Memory B cell (primary cell): Measurements from ENCODE around the gene DGKB.
"Not testable (repeated sequence)": the region's sequence is repeated elsewhere in the genome, so short reads cannot be mapped to it uniquely, and the experiment has no call there.

Experiments
- ATAC-seq: fragments of 150-1000 bp; cut with Tn5 transposase; 2 replicates; pipeline ENCODE4 v1.10.0; 2021; ENCODE audit warnings: low read depth, mild to moderate bottlenecking, moderate library complexity
- DNase-seq, 2 donors: peaks; one replicate each; pipeline ENCODE4 v3.0.0; 2022; ENCODE audit warnings: low spot score in 2 of 2
- H3K27ac Mint-ChIP-seq: one replicate; pipeline ENCODE4 v1.8.0; 2022; ENCODE audit warnings: mild to moderate bottlenecking, moderate library complexity, mixed read lengths
- H3K27me3 Mint-ChIP-seq: one replicate; pipeline ENCODE4 v1.8.0; 2022; ENCODE audit warnings: mixed read lengths
- H3K36me3 Mint-ChIP-seq: one replicate; pipeline ENCODE4 v1.8.0; 2022; ENCODE audit warnings: mild to moderate bottlenecking, mixed read lengths
- H3K4me1 Mint-ChIP-seq: one replicate; pipeline ENCODE4 v1.8.0; 2022; ENCODE audit warnings: mixed read lengths
- H3K4me3 Mint-ChIP-seq: one replicate; pipeline ENCODE4 v1.8.0; 2022; ENCODE audit warnings: mild to moderate bottlenecking, moderate library complexity, mixed read lengths
- H3K9me3 Mint-ChIP-seq: one replicate; pipeline ENCODE4 v1.8.0; 2022; ENCODE audit warnings: mixed read lengths

The DGKB gene

GRCh38 chr7:14487701-14488395, 414.7 kb downstream of the DGKB start:
- Mint-ChIP-seq H3K9me3 (peaks cover 2% of the 10 kb centered on the region), H3K4me1 (no peaks in the 10 kb centered on the region), H3K4me3 (no peak overlapping the region), H3K36me3 (no peaks in the 10 kb centered on the region), H3K27me3 (no peaks in the 10 kb centered on the region), H3K27ac (no peak overlapping the region)
- DNase-seq (no peak), ATAC-seq (no peak)

DNA sequence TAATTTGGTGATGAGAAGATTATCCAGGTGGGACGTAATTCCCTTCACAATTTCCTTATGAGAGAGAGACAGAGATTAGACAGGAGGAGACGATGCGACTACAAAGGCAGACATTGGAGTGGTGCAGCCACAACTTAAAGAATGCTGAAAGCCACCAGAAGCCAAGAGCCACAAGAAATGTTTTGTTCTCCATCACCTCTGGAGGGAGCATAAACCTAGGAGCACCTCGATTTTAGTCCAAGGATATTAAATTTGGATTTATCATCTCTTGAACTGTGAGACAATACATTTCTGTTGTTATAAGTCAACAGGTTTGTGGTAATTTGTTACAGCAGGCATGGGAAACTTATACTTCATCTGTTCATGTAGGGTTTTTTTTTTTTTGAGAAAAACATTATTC, 418.9 kb downstream of the DGKB start:
- H3K36me3 Mint-ChIP-seq = no peaks in the 10 kb centered on the region
- ATAC-seq (no peak), DNase-seq (no peak)
- H3K4me3 Mint-ChIP-seq = no peak overlapping the region
- H3K4me1 Mint-ChIP-seq = no peaks in the 10 kb centered on the region
- H3K27ac Mint-ChIP-seq = no peak overlapping the region
- no peaks in the 10 kb centered on the region for H3K9me3 Mint-ChIP-seq
- H3K27me3 Mint-ChIP-seq = no peaks in the 10 kb centered on the region

DNA sequence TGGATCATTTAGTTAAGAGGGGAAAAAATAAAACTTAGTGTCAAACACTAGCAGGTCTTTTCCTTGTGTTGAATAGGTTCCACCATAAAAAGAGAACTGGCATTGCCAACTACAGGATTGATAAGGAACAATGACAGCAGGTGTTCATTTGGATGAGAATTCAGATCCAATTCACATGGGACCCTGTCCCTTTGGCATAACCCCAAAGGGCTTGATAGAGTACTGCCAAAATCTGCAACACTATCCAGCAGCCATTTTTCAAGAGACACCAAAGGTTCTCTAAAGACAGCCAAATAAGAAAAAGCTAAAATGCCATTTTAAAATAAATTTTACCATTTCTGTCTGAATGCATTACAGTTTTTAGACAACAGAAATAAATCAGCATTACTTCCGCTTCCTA, 422.3 kb downstream of the DGKB start:
- DNase-seq = no peak
- no peak for ATAC-seq
- no peaks in the 10 kb centered on the region for H3K36me3 Mint-ChIP-seq
- H3K4me1 Mint-ChIP-seq = no peaks in the 10 kb centered on the region
- H3K27me3 Mint-ChIP-seq = no peaks in the 10 kb centered on the region
- H3K4me3 Mint-ChIP-seq = no peak overlapping the region
- no peaks in the 10 kb centered on the region for H3K9me3 Mint-ChIP-seq
- no peak overlapping the region for H3K27ac Mint-ChIP-seq

- ATAC-seq (no peak), DNase-seq (no peak)
- H3K4me3 Mint-ChIP-seq = no peak overlapping the region
- H3K9me3 Mint-ChIP-seq = no peaks in the 10 kb centered on the region
- H3K27me3 Mint-ChIP-seq = no peaks in the 10 kb centered on the region
- no peaks in the 10 kb centered on the region for H3K4me1 Mint-ChIP-seq
- H3K27ac Mint-ChIP-seq = no peak overlapping the region
- H3K36me3 Mint-ChIP-seq = no peaks in the 10 kb centered on the region
These were observed 423.6 kb downstream of the DGKB start for GRCh38 chr7:14478834-14479510.

DNA sequence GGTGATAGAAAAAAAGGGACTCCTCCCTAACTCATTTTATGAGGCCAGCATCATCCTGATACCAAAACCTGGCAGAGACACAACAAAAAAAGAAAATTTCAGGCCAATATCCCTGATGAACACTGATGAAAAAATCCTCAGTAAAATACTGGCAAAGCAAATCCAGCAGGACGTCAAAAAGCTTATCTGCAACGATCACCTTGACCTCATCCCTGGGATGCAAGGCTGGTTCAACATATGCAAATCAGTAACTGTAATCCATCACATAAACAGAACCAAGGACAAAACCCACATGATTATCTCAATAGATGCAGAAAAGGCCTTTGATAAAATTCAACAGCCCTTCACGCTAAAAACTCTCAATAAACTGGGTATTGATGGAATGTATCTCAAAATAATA, 440.8 kb downstream of the DGKB start:
- not testable (repeated sequence) for H3K27me3 Mint-ChIP-seq, ATAC-seq, H3K27ac Mint-ChIP-seq, H3K36me3 Mint-ChIP-seq, H3K4me1 Mint-ChIP-seq, DNase-seq, H3K4me3 Mint-ChIP-seq, H3K9me3 Mint-ChIP-seq

- not testable (repeated sequence) for H3K9me3 Mint-ChIP-seq, H3K4me3 Mint-ChIP-seq, H3K27me3 Mint-ChIP-seq, H3K36me3 Mint-ChIP-seq, H3K27ac Mint-ChIP-seq, H3K4me1 Mint-ChIP-seq, DNase-seq, ATAC-seq
These were observed 443.7 kb downstream of the DGKB start for GRCh38 chr7:14458846-14459245.

DNA sequence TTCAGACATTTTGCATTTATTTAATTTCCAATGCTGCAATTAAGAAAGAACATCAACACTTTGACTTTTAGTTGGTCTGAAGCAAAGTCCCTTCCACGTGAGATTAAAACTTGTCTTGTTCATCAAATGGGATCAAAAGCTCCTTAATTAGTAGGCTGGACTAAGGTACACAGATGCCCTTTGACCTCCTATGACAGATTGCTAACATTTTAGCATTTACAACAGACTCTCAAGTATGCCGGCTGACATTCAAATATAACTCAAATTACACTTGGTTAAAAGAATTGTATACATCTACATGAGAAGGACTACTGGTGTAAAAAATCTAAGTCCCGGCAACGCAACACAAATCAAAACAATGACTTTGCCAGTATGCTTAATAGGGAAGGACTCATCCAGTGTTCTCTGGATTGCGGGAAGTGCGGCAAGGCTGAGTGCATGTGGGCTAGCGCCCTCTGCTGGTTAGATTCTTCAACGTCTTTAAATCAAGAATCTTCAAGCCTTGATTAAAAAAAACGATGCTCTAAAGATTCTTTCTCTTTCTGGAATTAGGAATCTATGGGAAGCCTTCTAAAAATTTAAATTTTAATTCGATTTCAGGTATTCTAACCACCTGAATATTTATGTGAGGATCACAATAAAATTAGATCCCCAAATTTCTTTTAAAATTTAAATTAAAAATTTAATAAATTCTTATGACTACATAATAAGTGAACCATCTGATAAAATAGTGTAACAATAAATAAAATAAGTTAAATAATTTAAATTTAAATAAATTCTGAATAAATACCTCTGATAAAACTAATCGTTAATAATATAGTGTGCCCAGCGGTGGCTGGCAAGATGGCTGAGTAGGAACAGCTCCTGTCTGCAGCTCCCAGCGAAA, 444.7 kb downstream of the DGKB start:
- DNase-seq = peak; percentile 11 to 20

DNA sequence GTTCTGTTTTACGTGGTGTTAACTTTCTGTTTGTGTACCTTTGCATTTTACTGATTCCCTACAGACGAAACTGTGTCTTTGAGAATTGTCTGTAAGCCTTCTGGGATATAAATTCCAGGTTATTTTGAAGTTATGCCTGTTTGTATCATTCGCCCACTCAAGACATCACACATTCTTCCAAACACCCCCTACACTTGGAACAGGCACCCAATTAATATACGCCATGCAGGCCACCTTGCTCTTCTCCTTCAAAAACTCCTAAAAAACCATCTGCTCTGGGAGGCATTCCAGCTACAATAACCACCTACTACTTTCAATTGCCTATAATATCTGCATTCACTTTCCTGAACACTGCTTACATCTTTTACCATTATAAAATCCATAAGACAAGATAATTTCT, 453.3 kb downstream of the DGKB start:
- Mint-ChIP-seq H3K4me1 (peaks cover 12% of the 10 kb centered on the region), H3K27ac (no peak overlapping the region), H3K27me3 (no peaks in the 10 kb centered on the region), H3K4me3 (no peak overlapping the region), H3K9me3 (peaks cover 5% of the 10 kb centered on the region), H3K36me3 (no peaks in the 10 kb centered on the region)
- no peak for DNase-seq
- no peak for ATAC-seq

More for the DNA sequence above, 444.7 kb downstream of the DGKB start:
- ATAC-seq = no peak
- Mint-ChIP-seq H3K4me3 (no peak overlapping the region), H3K27me3 (no peaks in the 10 kb centered on the region), H3K9me3 (peaks cover 2% of the 10 kb centered on the region), H3K36me3 (no peaks in the 10 kb centered on the region), H3K27ac (no peak overlapping the region), H3K4me1 (no peaks in the 10 kb centered on the region)

DNA sequence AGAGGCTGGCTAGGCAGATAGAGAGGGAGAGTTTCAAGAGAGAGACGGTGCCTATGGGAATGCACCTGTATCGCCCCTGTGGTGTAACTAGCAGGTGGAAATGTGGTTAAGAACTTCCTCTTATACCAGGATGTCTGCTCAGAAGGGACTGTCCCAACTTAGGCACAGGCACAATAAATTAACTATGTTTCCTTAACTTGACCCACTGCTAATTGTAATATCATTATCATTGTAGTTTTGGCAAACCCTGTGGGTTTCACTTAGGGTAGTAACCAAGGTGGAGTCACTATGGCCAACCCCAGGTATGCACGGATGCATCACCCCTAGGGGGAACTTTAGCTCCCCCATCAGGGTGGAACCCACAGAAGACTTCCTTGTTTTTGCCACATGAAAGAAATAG, 455.7 kb downstream of the DGKB start:
- ATAC-seq (peak; percentile 89), DNase-seq (peak in 1 of 2 donors; percentile 16)

GRCh38 chr7:14446219-14446618, 456.3 kb downstream of the DGKB start:
- Mint-ChIP-seq H3K9me3 (peaks cover 8% of the 10 kb centered on the region), H3K4me1 (peaks cover 12% of the 10 kb centered on the region), H3K27me3 (no peaks in the 10 kb centered on the region), H3K27ac (peak overlapping the region; percentile 49), H3K4me3 (no peak overlapping the region), H3K36me3 (no peaks in the 10 kb centered on the region)
- ATAC-seq (no peak), DNase-seq (no peak)

More for the DNA sequence above, 455.7 kb downstream of the DGKB start:
- Mint-ChIP-seq H3K27me3 (no peaks in the 10 kb centered on the region), H3K4me1 (peaks cover 12% of the 10 kb centered on the region), H3K36me3 (no peaks in the 10 kb centered on the region), H3K9me3 (peaks cover 8% of the 10 kb centered on the region), H3K27ac (peak overlapping the region; percentile 49), H3K4me3 (no peak overlapping the region)

DNA sequence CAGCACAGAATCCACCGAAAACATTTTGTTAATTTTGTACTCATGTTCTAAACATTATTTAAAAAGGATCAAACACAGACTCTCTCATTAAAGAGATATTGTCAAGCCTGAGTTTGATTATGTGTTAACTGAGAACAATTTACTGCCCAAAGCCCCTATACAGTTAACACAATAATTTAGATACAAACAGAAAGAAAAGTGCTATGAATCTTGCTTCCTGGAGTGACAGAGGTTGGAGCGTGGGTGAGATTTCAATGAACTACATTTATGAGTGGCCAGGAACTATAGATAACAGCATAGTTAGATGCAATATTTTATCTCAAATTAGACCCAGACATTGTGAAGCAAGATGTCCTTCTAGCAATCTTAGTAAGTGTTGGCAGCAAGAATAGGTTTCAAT, 464.2 kb downstream of the DGKB start:
- ATAC-seq (no peak), DNase-seq (no peak)
- H3K27me3 Mint-ChIP-seq = no peaks in the 10 kb centered on the region
- no peak overlapping the region for H3K27ac Mint-ChIP-seq
- H3K36me3 Mint-ChIP-seq = no peaks in the 10 kb centered on the region
- no peaks in the 10 kb centered on the region for H3K9me3 Mint-ChIP-seq
- no peaks in the 10 kb centered on the region for H3K4me1 Mint-ChIP-seq
- H3K4me3 Mint-ChIP-seq = no peak overlapping the region

DNA sequence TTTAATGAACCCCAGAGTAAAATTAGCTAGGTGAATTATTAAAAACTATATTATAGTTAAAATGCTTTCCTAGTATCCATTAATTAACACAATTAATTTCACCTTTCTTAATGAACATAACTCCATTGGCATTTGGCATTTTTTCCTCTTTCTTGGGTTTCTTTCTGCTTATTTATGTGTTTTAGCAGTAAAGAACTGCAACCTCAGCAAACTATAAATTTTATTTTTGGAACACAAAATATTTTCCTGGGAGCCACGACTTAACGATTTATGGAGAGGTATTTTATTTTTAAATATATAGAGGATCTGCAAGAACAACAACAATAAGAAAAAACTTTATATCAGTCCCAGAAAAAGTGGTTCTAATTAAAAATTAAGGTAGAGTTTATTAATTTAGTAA, 465.7 kb downstream of the DGKB start:
- no peaks in the 10 kb centered on the region for H3K4me1 Mint-ChIP-seq
- H3K4me3 Mint-ChIP-seq = no peak overlapping the region
- H3K27me3 Mint-ChIP-seq = no peaks in the 10 kb centered on the region
- no peaks in the 10 kb centered on the region for H3K36me3 Mint-ChIP-seq
- no peak for DNase-seq
- no peaks in the 10 kb centered on the region for H3K9me3 Mint-ChIP-seq
- no peak for ATAC-seq
- no peak overlapping the region for H3K27ac Mint-ChIP-seq

DNA sequence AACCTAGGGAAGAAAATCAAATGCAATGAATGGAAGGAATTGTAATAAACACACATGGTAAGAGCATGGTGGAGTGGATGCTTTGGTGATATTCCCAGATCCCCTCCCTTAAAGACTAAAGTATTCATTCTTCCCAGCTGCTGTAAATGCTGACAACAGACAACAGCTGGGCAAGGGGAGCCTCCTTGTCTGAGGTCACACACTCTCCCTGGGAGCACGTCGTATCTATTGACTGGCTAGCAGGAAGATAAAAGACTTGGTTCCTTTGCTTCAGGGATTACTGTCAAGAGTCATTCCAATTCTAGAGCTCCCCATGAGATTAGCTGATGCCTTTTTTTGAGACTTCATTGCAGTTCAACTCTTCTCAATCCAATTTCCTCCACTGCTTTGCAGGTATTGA, 469.6 kb downstream of the DGKB start:
- no peak for ATAC-seq
- H3K27ac Mint-ChIP-seq = no peak overlapping the region
- no peak overlapping the region for H3K4me3 Mint-ChIP-seq
- no peak for DNase-seq
- H3K27me3 Mint-ChIP-seq = no peaks in the 10 kb centered on the region
- peaks cover 5% of the 10 kb centered on the region for H3K4me1 Mint-ChIP-seq
- peaks cover 2% of the 10 kb centered on the region for H3K36me3 Mint-ChIP-seq
- H3K9me3 Mint-ChIP-seq = peaks cover 4% of the 10 kb centered on the region

DNA sequence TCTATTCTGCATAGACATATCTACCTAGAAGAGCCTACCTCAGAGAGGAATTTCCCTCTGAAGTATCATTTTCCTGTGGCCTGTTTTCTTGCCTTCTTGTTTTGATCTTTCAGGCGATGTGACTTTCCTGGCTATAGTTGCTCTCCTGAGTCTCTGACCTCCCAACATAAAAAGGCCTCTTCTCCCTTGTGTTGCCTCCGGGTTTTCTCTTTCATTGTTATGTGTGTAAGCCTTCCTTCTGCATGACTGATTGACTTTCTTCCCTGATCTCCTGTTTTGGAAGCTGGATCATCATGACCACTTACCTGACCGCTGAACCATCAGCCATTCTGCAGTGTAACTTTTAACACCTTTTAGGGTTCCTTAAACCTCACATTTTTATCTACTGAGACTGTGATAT, 471.6 kb downstream of the DGKB start:
- peaks cover 2% of the 10 kb centered on the region for H3K36me3 Mint-ChIP-seq
- no peaks in the 10 kb centered on the region for H3K27me3 Mint-ChIP-seq
- no peak overlapping the region for H3K27ac Mint-ChIP-seq
- peaks cover 4% of the 10 kb centered on the region for H3K9me3 Mint-ChIP-seq
- DNase-seq (no peak), ATAC-seq (no peak)
- no peak overlapping the region for H3K4me3 Mint-ChIP-seq
- peaks cover 5% of the 10 kb centered on the region for H3K4me1 Mint-ChIP-seq
